GM19238 (cell line): ENCODE results near the gene CEACAM19.
"Not testable (repeated sequence)": the region's sequence is repeated elsewhere in the genome, so short reads cannot be mapped to it uniquely, and the experiment has no call there.

Experiments
- DNase-seq: peaks from one replicate; pipeline ENCODE4 v3.0.0; 2011; ENCODE audit warnings: low spot score; ENCODE audit not compliant: insufficient read length

CEACAM19 gene

DNA sequence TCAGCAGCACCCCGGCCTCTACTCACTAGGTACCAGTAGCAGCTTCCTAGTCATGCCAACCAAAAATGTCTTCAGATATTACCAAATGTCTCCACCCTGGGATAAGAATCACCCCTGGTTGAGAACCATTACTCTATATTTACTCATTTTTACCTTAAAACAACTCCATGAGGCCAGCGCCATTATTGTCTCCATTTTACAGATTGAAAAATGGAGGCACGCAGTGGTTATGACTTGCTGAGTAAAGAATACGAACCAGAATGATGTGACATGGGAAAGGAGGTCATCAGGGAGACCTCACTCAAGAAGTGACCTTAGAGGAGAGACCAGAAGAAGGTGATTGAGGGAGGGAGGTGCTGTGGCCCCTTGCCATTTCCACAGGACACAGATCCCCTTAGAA lies 2.2 kb downstream of the CEACAM19 start:
- no peak for DNase-seq

GRCh38 chr19:44675521-44675920 lies 4.2 kb downstream of the CEACAM19 start:
- no peak for DNase-seq

DNA sequence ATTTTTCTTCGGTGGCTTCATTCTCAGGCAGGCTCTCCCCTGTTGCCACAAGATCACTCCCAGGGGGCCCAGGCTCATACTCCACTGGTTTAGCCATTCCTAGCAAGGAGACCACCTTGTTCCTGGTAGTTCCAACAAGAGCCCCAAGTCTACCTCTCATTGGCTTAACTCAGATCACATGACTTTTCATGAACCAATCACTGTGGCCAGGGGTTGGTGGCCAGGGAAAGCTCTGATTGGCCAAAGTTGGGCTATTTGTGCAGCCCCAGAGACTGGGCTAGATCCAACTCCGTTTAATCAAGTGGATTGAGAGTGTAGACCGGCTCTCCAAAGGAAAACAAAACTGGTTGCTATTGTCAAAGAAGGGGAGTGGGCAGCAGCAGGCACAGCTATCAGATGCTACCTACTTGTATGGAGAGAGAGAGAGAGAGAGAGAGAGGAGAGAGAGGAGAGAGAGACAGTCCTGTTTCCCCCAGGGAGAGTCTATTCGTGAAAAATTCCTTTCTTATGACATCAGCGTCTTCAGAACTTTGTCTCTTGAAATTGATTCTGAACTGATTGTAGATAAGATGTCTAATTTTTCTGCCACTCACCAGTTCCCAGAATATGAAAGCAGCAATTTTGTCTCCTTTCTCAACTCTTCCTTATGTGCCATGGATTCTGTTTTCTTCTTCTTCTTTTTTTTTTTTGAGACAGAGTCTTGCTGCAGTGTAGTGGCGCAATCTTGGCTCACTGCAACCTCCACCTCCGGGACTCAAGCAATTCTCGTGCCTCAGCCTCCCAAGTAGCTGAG lies 5.9 kb downstream of the CEACAM19 start:
- DNase-seq, result no peak

GRCh38 chr19:44680536-44680935 lies 9.3 kb downstream of the CEACAM19 start:
- DNase-seq, result no peak

GRCh38 chr19:44681992-44682790 lies 10.9 kb downstream of the CEACAM19 start:
- DNase-seq, result no peak

GRCh38 chr19:44682807-44683206 lies 11.5 kb downstream of the CEACAM19 start:
- DNase-seq, result no peak

DNA sequence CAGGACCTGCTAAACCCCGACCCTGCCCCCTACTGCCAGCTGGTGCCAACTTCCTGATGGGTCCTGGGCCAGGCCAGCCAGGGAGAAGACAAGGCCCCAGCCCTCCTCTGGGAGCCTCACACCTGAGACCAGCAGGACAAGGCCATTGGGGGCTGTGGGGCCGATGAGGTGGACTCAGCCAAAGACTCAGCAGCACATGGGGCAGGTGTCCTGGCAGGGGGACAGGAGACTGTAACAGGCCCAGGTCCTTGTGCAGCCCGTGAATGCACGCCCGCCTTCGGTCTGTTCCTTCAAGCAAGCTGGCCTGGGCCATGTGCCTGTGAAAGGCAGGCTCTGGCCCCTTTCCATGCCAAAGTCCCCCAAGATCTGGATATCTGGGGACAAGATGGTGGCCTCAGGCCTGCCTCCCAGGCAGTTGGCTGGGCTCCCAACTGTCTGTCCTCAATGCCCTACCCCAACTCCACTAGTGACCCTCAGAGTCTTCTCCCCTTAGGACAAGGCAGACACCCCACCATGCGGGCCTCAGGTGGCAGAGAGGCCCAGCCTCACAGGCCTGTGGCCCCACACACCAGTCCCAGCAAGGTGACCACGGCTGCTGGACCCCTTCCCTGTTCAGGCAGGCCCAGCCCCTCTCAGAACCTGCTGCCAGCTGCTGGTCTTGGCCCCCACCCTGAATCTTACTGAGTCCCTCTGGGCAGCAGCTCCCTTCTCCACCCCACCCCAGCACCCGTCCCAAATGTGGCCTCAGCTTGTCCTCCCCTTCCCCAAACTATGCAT lies 12.3 kb downstream of the CEACAM19 start:
- no peak for DNase-seq

- DNase-seq, result not testable (repeated sequence)
Observed at GRCh38 chr19:44684396-44684795, 13.1 kb downstream of the CEACAM19 start.

DNA sequence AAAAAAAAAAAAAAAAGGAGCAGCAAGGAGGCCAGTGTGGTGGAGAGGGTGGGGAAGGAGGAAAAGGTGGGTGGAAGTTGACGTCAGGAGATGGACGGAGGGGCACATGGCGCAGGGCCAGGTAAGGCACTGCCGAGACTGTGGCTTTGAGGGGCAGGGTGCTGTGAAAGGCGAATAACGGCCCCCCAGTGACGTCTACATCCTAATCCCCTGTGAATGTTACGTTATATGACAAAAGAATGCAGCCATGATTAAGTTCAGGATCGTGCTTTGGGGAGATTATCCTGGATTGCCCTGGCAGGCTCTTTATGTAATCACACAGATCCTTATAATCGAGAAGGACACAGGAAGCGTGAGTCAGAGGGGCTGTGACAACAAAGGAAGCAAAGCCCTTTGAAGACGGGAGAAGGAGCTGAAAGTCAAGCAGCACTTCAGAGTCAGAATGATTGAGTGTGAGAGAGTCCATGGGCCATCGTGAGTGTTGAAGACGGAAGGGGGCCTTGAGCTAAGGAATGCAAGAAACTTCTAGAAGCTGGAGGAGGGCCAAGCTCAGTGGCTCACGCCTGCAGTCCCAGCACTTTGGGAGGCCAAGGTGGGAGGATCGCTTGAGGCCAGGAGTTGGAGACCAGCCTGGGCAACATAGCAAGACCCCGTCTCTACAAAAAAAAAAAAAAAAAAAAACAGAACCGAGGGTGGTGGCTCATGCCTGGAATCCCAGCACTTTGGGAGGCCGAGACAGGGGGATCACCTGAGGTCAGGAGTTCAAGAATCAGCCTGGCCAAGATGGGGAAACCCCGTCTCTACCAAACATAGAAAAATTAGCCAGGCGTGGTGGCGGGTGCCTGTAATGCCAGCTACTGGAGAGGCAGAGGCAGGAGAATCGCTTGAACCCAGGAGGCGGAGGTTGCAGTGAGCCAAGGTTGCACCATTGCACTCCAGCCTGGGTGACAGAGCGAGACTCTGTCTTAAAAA lies 13.9 kb downstream of the CEACAM19 start:
- DNase-seq, result no peak

GRCh38 chr19:44685877-44686276 lies 14.6 kb downstream of the CEACAM19 start:
- DNase-seq, result no peak

DNA sequence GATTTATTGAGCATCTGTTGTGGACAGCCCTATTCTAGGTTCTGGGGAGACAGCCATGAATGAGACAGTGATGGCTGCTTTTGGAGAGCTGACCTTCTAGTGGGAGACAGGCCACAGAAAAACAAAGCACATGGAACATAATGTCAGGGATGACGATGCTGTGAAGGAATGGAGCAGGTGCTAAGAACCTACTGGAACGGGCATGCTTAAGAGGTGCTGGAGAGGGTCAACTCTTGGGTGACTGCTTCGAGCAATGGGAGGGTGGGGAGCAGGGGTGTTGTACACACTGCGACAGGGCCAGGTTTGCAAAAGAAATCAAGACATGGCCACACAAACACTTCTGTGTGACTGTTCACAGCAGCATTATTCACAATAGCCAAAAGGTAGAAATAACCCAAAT lies 15.6 kb downstream of the CEACAM19 start:
- no peak for DNase-seq

GRCh38 chr19:44687888-44688287 lies 16.6 kb downstream of the CEACAM19 start:
- DNase-seq, result no peak

DNA sequence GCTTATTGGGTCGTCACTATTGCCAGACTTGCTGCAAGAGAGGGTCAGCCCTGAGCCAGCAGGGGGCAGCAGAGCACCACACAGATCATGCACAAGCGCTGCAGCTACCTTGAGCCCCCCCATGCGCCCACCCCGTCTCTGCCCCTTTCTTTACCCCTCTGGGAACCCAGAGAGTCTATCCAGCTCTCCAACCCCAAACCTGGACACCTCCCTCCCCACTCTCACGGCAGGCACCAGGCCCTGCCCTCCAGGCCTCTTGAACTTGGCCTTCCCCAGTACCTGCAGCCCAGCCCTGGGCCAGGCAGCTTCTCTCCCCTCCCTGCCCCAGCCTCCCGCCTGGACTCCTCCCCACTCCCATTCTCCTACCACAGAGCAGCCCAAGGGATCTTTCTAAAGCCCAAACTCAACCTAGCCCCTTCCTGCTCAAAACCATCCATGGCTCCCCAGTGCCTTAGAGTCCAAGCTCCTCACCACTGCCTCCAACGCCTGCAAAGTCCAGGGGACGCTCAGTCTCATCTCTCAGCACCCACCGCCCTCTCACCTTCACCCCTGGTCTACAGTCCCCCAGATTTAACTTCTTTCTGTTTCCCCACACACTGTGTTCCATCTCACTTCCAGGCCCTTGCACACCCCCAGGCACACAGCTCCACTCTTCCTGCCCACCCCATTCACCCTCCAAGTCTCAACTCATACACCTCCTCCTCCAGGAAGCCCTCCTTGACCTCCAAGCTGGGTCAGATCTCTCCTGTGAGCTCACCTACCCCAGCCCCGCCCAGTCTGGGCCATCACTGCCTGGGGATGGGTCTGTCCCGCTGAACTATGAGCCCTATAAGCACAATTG lies 18.2 kb downstream of the CEACAM19 start:
- peak; percentile 51 for DNase-seq

- no peak for DNase-seq
Observed at GRCh38 chr19:44690131-44690440, 18.8 kb downstream of the CEACAM19 start.

GRCh38 chr19:44692379-44692721 lies 21.1 kb downstream of the CEACAM19 start:
- DNase-seq, result no peak

DNA sequence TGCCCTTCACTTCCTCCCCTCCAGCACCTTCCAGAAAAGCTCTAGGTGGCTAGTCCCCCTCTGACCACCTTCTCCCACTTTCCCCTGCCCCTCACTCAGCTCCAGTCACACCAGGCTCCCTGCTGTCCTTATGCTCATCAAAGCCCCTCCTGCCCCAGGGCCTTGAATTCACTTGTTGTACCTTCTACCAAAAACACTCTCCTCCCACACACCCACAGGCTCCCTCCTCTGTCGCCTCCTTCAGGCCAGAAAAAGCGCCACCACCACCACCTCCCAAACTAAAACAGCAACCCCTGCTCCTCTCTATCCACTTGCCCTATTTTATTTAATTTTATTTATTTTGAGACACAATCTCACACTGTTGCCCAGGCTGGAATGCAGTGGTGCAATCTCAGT lies 22.9 kb downstream of the CEACAM19 start:
- no peak for DNase-seq

- DNase-seq, result no peak
Observed at GRCh38 chr19:44696939-44697669, 25.8 kb downstream of the CEACAM19 start.

DNA sequence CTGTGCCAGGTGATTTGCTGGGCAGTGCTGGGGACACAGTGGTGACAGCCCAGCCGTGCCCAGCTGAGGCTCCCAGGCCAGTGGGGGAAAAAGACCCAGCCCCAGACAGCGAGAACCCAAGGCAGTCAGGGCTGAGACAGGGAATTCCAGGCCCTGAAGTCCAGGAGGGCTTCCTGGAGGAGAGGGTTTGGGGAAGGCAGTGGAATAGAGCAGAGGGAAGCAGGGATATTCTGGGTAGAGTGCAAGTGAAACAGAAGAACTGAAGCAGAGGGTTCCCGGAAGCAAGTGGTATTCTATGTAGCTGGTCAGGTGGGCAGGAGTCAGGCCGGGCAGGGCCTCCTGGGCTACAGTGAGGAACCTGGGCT lies 26.4 kb downstream of the CEACAM19 start:
- no peak for DNase-seq

GRCh38 chr19:44698492-44699201 lies 27.4 kb downstream of the CEACAM19 start, which contains the start of gene CEACAM16:
Gene CEACAM16, plus strand, starts transcription at chr19:44699151. Its CDS starts 2,306 bp downstream, at chr19:44701457.
- DNase-seq, result no peak
